HG03045 (cell line): ENCODE results near the gene TAF11L13.

Experiments
- ATAC-seq: cut with Tn5 transposase; IDR thresholded peaks from one replicate; pipeline ENCODE4 v1.9.1; 2021; ENCODE audit warnings: mild to moderate bottlenecking, moderate library complexity; ENCODE audit not compliant: unreplicated experiment

The TAF11L13 gene

GRCh38 chr5:17678751-17679324 is 47.0 kb downstream of the TAF11L13 start:
- no peak for ATAC-seq

- ATAC-seq: no peak
These were observed 47.8 kb downstream of the TAF11L13 start for GRCh38 chr5:17679597-17680203.

GRCh38 chr5:17680737-17681136 is 48.8 kb downstream of the TAF11L13 start:
- no peak for ATAC-seq
